Measurements from ENCODE around the gene CAMTA1. TPM values are rescaled to one million over a fixed set of nuclear protein-coding genes. Genes with fewer than 3 reads are reported as not detected.

The CAMTA1 gene
- total and polyA plus RNA-seq, 9 of the 15 experiments (the other 6 are each of a cell fraction or from before 2014, with no cell fraction given): 43.9 to 161 (median 65.9) TPM

DNA sequence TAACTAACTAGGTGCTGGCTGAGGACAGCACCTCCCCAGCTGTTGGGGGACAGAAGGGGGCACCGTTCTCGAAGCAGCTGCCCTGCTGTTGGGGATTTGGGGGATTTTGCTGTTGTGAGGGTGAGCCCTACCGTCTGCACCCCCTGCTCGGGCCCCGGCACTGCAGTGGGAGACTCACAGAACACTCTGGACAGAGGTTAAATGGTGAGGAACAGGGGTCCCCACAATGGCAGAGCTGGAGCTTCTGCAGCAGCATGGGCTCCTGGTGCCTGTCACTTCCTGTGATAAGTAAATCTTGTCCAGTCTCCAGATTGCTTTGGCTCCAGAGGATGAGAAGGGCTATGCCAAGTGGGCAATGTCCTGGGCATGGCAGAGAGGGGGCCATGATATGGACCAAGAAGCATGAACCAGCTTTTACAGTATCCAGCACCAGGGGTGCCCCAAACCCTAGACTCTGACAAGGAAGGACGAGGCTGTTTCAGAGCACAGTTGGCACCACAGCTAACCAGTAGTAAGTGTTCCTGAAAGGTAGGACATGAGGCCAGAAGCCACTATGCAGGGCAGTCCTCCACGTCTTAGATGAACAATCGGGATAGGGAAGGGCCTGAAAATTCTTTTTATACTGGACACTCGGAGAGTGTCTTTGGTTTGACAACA is 620.7 kb downstream of the CAMTA1 start (continued):
- TF ChIP-seq ZNF41 (CRISPR knock-in tag; conservative IDR thresholded peaks at IDR 0.05) (no peak), EP400 (IDR thresholded peaks at IDR 0.05) (no peak)

DNA sequence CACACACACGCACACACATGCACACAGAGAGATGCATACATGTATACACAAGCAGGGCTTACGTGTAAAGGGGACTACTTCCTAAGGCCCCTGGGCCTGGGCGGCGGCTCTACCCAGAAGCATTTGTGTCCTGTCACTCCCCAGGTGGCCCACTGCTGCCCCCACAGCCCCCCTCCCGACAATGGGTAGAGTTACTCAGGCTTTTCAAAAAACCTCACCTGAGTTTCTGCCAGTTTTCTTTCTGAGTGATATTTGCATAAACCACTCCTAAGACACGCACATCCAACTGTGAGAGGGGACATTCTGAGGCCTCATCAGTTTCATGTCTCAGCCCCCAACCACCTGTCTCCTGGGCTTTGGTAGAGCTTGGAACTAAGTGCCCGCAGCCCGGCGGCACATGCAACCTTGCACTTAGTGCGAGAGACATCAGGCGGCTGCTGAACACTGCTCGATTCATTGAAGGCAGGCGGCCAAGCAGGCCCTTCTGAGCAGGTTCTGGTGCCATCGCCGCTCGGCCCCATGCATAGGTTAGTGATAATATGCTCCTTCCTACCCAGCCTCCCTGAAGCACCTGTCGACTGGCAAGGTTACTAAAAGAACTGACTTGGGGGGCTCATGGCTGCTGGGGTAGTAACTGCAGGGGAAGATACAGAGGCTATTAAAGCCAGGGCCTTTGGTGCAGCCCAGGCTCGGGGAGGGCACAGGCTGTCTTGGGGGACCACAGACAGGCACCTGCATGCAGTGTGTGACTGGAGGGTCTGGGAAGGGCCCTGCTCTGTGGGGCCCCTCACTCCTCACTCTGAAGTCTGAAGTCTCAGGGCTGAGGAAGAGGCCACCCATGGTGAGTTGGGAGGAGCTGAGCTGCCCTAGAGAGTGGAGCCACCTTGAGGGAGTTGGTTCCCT is 621.6 kb downstream of the CAMTA1 start:
- BruUV-seq (replicated peaks): no TSS peak
- in situ Hi-C loops (cut with MboI): no loop called here
- Histone ChIP-seq H3K36me3 (ENCODE audit: control insufficient read depth, insufficient read depth, low read length) (no peaks in the 10 kb centered on the region), H3K9me1 (ENCODE audit: control insufficient read depth, insufficient read depth, low read length) (peaks cover 3% of the 10 kb centered on the region), H3K79me2 (ENCODE audit: control insufficient read depth, insufficient read depth, low read length) (no peaks in the 10 kb centered on the region), H3K4me2 (ENCODE audit: insufficient read depth, low read length) (no peak overlapping the region), H4K20me1 (replicated peaks; ENCODE audit: control insufficient read depth, insufficient read depth, low read length) (peaks cover 4% of the 10 kb centered on the region), H2AFZ (ENCODE audit: low read depth, low read length) (no peak overlapping the region), H3K4me3 (no peak overlapping the region), H3K4me1 (replicated peaks in 1 of 2; ENCODE audit: control insufficient read depth in 2 of 2, insufficient read depth in 2 of 2, low read length in 2 of 2) (no peaks in the 10 kb centered on the region), H3K9ac (ENCODE audit: insufficient read depth in 1 of 2, low read depth in 2 of 2, low read length in 2 of 2) (no peak overlapping the region), H3K27me3 (ENCODE audit: control insufficient read depth in 2 of 2, insufficient read depth in 2 of 2, low read length in 2 of 2) (peaks cover 6 to 30% of the 10 kb centered on the region in 2 experiments; a peak in 3 of 5 replicates), H3K9me3 (replicated peaks; ENCODE audit: control insufficient read depth, insufficient read depth, low read depth, low read length) (no peaks in the 10 kb centered on the region), H3K27ac (ENCODE audit: extremely low read depth, low read depth, low read length) (no peak overlapping the region)
- ChIA-PET CTCF (ENCODE audit: low intra/inter-chr PET ratio) (no interaction called here), POLR2A (no interaction called here)
- DNase-seq (ENCODE audit: extremely low read depth in 1 of 4, low spot score in 3 of 4) (no peak), FAIRE-seq (no peak), ATAC-seq (no peak)
- TF ChIP-seq RBM15 (IDR thresholded peaks at IDR 0.05; ENCODE audit: insufficient read depth, low read length) (no peak), ETV6 (IDR thresholded peaks at IDR 0.05; ENCODE audit: borderline replicate concordance in 1 of 2, low read depth in 2 of 2, low read length in 1 of 2) (no peak), ETV6 (CRISPR knock-in tag; IDR thresholded peaks at IDR 0.05; ENCODE audit: borderline replicate concordance) (no peak), PHF20 (IDR thresholded peaks at IDR 0.05; ENCODE audit: partially characterized antibody) (no peak), HDAC6 (IDR thresholded peaks at IDR 0.05; ENCODE audit: low read depth, low read length) (no peak), ILK (tag; IDR thresholded peaks at IDR 0.05; ENCODE audit: borderline replicate concordance, low read depth) (no peak), THRAP3 (IDR thresholded peaks at IDR 0.05; ENCODE audit: borderline replicate concordance) (no peak)
- TF ChIP-seq, protein P1, sequence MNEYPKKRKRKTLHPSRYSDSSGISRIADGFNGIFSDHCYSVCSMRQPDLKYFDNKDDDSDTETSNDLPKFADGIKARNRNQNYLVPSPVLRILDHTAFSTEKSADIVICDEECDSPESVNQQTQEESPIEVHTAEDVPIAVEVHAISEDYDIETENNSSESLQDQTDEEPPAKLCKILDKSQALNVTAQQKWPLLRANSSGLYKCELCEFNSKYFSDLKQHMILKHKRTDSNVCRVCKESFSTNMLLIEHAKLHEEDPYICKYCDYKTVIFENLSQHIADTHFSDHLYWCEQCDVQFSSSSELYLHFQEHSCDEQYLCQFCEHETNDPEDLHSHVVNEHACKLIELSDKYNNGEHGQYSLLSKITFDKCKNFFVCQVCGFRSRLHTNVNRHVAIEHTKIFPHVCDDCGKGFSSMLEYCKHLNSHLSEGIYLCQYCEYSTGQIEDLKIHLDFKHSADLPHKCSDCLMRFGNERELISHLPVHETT (CRISPR knock-in tag; conservative IDR thresholded peaks at IDR 0.05 in 1 of 2, IDR thresholded peaks at IDR 0.05 in 1 of 2): no peak
- under 1% methylated on average over 18 of the region's 18 CpGs for WGBS (ENCODE audit: insufficient coverage, low coverage, missing lambda C conversion rate)
- intact Hi-C loops (cut with micrococcal nuclease): no loop called here
